GM13977 (cell line): Measurements from ENCODE around the gene IGSF21.

Experiments
- DNase-seq: peaks from one replicate; pipeline ENCODE4 v3.0.0; 2012; ENCODE audit warnings: low spot score
- CTCF ChIP-seq: IDR thresholded peaks from 2 replicates; pipeline ENCODE4 v1.5.1; 2012; ENCODE audit warnings: mild to moderate bottlenecking, control low read depth; ENCODE audit not compliant: insufficient read depth; ENCODE audit errors: extremely low read depth, missing control alignments
- in situ Hi-C: fragments of 300-500 bp; cut with MboI; formaldehyde crosslinking; loops from one replicate; pipeline ENCODE4 v1.12.0; 2022; ENCODE audit warnings: low sequenced_read_pairs, low pct_unique_long_range_greater_than_20kb, mixed read lengths, inconsistent platforms; ENCODE audit not compliant: unreplicated experiment

IGSF21 gene

GRCh38 chr1:18085387-18086074 is 22.1 kb upstream of the IGSF21 start:
- in situ Hi-C loops, result no loop called here
- no peak for TF ChIP-seq CTCF
- no peak for DNase-seq

DNA sequence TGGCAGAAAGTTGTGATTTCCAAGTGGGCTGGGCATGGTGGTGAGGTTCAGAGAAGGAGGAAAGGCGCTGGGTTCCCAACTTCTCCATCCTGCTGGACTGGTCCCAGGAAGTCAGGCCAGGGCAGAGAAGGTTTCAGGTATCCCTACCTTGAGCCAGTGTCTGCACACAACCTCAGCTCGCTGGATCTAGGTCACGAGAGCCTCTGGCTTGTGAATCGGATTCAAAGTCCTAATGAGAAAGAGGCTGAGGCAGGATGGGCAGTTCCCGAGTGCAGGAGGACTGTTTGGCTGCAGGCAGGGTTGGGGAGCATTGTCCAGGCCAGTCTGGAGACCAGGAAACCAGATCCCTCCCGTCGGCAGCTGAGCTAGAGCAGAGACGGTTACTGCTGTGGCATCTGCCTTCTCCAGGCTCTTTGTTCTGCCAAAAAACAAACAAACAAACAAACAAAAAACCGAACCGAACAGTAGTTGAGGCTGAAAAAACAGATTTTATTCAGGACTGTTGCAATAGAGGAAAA is 19.5 kb upstream of the IGSF21 start:
- TF ChIP-seq CTCF, result no peak
- no peak for DNase-seq
- in situ Hi-C loops, result no loop called here

DNA sequence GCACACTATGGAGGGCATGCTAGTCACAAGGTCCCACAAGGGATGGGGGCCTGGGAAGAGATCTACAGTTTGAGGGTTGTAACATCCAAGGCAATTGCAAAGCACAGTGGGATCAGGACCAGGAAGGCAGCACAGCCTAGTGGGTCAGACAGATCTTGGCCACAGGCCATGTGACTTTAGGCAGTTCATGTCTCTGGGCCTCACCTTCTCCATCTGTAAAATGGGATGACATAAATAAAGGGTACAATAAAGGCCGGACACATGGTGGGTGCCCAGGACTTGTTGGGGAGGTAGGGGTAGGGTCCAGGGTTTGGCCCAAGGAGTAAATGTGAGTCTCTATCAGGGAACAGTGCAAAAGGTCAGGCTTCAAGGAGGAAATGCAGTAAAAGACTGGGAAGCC is 18.1 kb upstream of the IGSF21 start:
- no peak for DNase-seq
- TF ChIP-seq CTCF, result no peak
- in situ Hi-C loops, result no loop called here

- no peak for TF ChIP-seq CTCF
- no peak for DNase-seq
- in situ Hi-C loops, result no loop called here
These were observed 17.0 kb upstream of the IGSF21 start for GRCh38 chr1:18090636-18091035.

GRCh38 chr1:18091660-18092446 is 15.7 kb upstream of the IGSF21 start:
- DNase-seq, result no peak
- in situ Hi-C loops, result no loop called here
- no peak for TF ChIP-seq CTCF

GRCh38 chr1:18093193-18093592 is 14.4 kb upstream of the IGSF21 start:
- no peak for DNase-seq
- TF ChIP-seq CTCF, result no peak
- in situ Hi-C loops, result no loop called here
